Esophagus muscularis mucosa (tissue), 4 donors: ENCODE measurements around the gene PASK. TPM values are rescaled to one million over a fixed set of nuclear protein-coding genes. Genes with fewer than 3 reads are reported as not detected.

Experiments
- DNase-seq: peaks from one replicate; pipeline ENCODE4 v3.0.0-alpha.2; 2017; ENCODE audit errors: extremely low spot score
- H3K27ac ChIP-seq, 4 donors: fragments of 200-600 bp; sonication (generic); replicated peaks in 1 of 4; 1 replicate in 3 of 4; 2 replicates in 1 of 4; pipeline ENCODE4 v1.5.1; 2016 to 2019; ENCODE audit warnings: mild to moderate bottlenecking in 1 of 4
- H3K27me3 ChIP-seq, 4 donors: fragments of 200-600 bp; sonication (generic); one replicate each; pipeline versions ENCODE4 v1.5.1 to v1.6.0; 2016 to 2019
- H3K36me3 ChIP-seq, 4 donors: fragments of 200-600 bp; sonication (generic); one replicate each; pipeline ENCODE4 v1.5.1; 2016 to 2019
- H3K4me1 ChIP-seq, 4 donors: fragments of 200-600 bp; sonication (generic); one replicate each; pipeline ENCODE4 v1.5.1; 2016 to 2019
- H3K4me3 ChIP-seq, 4 donors: fragments of 200-600 bp; sonication (generic); 1 replicate in 2 of 4; 2 replicates in 2 of 4; pipeline ENCODE4 v1.5.1; 2016 to 2019; ENCODE audit warnings: mild to moderate bottlenecking in 4 of 4, moderate library complexity in 1 of 4
- H3K9me3 ChIP-seq, 4 donors: fragments of 200-600 bp; sonication (generic); 1 replicate in 3 of 4; 2 replicates in 1 of 4; pipeline ENCODE4 v1.5.1; 2016 to 2019
- EP300 ChIP-seq: sonication (generic); formaldehyde crosslinking; IDR thresholded peaks from one replicate; pipeline ENCODE4 v1.6.1; 2017; ENCODE audit warnings: antibody characterized with exemption
- POLR2A ChIP-seq: fragments of 450-650 bp; IDR thresholded peaks from one replicate; pipeline ENCODE4 v1.6.1; 2017; ENCODE audit warnings: antibody characterized with exemption, moderate library complexity, mild to moderate bottlenecking, low read depth
- POLR2AphosphoS5 ChIP-seq, 2 donors: sonication (generic); formaldehyde crosslinking; IDR thresholded peaks; one replicate each; pipeline ENCODE4 v1.6.1; 2017; ENCODE audit warnings: antibody characterized with exemption in 2 of 2
- WGBS: methylation state at CpG from one replicate; pipeline ENCODE4 v1.1.5; 2018; 5-methylcytosine and 5-hydroxymethylcytosine counted together
- intact Hi-C: fragments of 100-400 bp; cut with DNase I; formaldehyde crosslinking; loops from one replicate; pipeline ENCODE4 v1.15.1; 2023
- total RNA-seq, 4 donors: library from RNA; depleted of rRNA; stranded (reverse); fragments of >200 nt; gene quantifications; one replicate each; pipeline versions ENCODE4 v1.1.0 to v1.2.1, GENCODE V29; 2016
- TF ChIP-seq, protein P1 (sequence below), 3 experiments: fragments of 200-600 bp in 2 of 3; fragments of 450-650 bp in 1 of 3; sonication (generic) in 2 of 3; IDR thresholded peaks; one replicate each; pipeline ENCODE4 v1.5.1; 2017 to 2019; ENCODE audit warnings: antibody characterized with exemption in 3 of 3, mild to moderate bottlenecking in 2 of 3, moderate library complexity in 1 of 3

PASK gene
- total RNA-seq, 4 donors from 2014 or later, result 1.5 to 3.3 (median 2.2) TPM

DNA sequence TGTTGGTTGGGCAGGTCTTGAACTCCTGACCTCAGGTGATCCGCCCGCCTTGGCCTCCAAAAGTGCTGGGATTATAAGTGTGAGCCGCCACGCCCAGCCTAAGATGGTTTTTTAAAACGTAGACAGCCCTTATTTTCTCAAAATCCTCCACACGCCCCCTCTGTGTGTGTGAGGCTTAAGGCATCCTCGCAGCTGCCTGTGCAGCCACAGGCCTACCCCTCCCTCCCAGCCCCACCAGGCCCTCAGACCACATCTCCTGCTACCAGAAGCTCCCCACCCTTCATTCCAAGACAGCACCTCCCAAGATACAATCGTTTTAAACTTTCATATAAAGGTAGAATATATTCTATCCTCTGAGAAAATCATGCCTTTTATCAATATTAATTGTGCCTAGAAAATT, 44.0 kb upstream of the PASK start:
- no peak for DNase-seq
- 84% methylated on average over 8 of the region's 8 CpGs for WGBS
- intact Hi-C loops, result no loop called here
- Histone ChIP-seq H3K27ac (no peak overlapping the region), H3K36me3 (no peaks in the 10 kb centered on the region), H3K4me1 (no peaks in the 10 kb centered on the region), H3K9me3 (no peaks in the 10 kb centered on the region), H3K4me3 (no peak overlapping the region), H3K27me3 (peaks cover 0 to 7% (median 0%) of the 10 kb centered on the region in 4 donors)
- TF ChIP-seq, protein P1, sequence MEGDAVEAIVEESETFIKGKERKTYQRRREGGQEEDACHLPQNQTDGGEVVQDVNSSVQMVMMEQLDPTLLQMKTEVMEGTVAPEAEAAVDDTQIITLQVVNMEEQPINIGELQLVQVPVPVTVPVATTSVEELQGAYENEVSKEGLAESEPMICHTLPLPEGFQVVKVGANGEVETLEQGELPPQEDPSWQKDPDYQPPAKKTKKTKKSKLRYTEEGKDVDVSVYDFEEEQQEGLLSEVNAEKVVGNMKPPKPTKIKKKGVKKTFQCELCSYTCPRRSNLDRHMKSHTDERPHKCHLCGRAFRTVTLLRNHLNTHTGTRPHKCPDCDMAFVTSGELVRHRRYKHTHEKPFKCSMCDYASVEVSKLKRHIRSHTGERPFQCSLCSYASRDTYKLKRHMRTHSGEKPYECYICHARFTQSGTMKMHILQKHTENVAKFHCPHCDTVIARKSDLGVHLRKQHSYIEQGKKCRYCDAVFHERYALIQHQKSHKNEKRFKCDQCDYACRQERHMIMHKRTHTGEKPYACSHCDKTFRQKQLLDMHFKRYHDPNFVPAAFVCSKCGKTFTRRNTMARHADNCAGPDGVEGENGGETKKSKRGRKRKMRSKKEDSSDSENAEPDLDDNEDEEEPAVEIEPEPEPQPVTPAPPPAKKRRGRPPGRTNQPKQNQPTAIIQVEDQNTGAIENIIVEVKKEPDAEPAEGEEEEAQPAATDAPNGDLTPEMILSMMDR (IDR thresholded peaks at IDR 0.05), result no peak
- no peak for TF ChIP-seq EP300
- no peak for TF ChIP-seq POLR2AphosphoS5 (IDR thresholded peaks at IDR 0.05)
- TF ChIP-seq POLR2A, result no peak

DNA sequence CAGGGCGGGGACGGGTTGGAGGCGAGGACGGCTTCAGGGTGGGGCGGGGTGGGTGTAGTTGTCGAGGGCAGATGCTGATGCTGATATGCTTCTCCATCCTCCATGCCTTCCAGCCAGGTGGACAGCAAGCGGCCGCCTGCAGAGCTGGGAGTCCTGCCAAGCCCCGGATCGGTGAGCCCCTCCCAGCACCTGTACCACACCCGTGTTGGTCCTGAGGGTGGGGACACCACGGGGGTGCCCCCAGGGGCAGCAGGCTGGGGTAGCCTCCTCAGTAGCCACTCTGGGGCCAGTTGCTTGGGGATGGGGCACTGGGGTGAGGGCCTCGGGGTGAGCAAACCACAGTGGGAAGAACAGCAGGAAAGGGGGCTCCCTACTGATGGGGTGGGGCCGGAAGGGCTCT, 41.8 kb upstream of the PASK start:
- no peak overlapping the region for H3K27ac ChIP-seq
- DNase-seq, result no peak
- peaks cover 0 to 19% (median 0%) of the 10 kb centered on the region in 4 donors for H3K27me3 ChIP-seq
- H3K4me1 ChIP-seq, result no peaks in the 10 kb centered on the region
- H3K4me3 ChIP-seq, result no peak overlapping the region
- TF ChIP-seq EP300 (no peak), POLR2A (no peak), POLR2AphosphoS5 (IDR thresholded peaks at IDR 0.05) (no peak)
- TF ChIP-seq, protein P1 (IDR thresholded peaks at IDR 0.05), result no peak
- 80% methylated on average over 13 of the region's 14 CpGs for WGBS
- intact Hi-C loops, result no loop called here
- H3K9me3 ChIP-seq, result no peaks in the 10 kb centered on the region
- no peaks in the 10 kb centered on the region for H3K36me3 ChIP-seq

DNA sequence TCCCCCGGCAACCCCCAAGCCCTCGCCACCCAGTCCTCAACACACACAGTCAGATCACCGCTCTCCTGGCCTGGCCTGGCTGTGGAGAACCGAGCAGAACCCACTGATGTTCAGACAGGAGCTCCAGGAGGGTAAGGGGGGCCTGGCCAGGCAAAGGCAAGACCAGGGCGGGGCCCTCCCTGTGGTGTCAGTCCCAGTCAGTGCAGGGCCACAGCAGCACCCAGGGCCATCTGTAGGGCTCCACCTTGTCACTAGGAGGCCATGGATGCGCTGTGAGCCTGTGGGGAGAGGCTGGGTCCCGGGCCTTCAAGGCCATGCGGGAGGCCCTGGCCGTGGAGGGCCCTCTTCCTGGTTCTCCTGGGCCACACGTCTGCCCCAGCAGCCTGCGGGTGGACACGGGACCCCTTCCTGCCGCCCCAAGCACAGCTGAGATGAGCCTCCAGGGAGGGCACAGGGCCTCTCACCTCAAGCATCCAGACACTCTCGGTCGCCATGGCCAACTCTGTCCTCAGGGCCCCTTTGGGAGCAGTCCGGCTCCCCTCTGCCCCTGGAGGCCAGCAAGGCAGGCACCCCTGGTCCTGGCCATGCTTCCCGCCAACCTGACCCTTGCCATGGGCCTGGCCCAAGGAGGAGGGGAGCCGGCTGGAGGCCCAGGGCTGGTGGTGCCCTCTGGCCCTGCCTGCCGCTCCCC, 41.2 kb upstream of the PASK start:
- Histone ChIP-seq H3K4me3 (no peak overlapping the region), H3K27me3 (peaks cover 0 to 19% (median 0%) of the 10 kb centered on the region in 4 donors), H3K36me3 (no peaks in the 10 kb centered on the region), H3K27ac (no peak overlapping the region), H3K9me3 (no peaks in the 10 kb centered on the region), H3K4me1 (no peaks in the 10 kb centered on the region)
- WGBS, result 100% methylated on average over 1 of the region's 19 CpGs
- intact Hi-C loops, result no loop called here
- TF ChIP-seq POLR2A, result no peak
- TF ChIP-seq POLR2AphosphoS5 (IDR thresholded peaks at IDR 0.05), result no peak
- no peak for TF ChIP-seq EP300
- TF ChIP-seq, protein P1 (IDR thresholded peaks at IDR 0.05), result no peak
- no peak for DNase-seq

DNA sequence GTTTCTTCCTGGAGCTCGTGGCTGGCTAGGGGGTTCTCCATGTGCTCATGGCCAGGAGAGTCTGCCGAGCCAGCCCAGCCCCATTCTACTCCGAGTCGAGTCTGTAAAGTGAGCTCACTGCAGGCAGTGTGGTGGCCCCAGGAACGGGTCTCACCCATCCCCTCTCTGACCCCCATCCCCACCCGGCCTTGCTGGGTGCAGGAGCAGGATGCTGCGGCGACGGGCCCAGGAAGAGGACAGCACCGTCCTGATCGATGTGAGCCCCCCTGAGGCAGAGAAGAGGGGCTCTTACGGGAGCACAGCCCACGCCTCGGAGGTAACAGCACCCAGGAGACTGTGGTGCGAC, 40.6 kb upstream of the PASK start:
- WGBS, result 90% methylated on average over 4 of the region's 15 CpGs
- no peak for DNase-seq
- no peak for TF ChIP-seq EP300
- no peak for TF ChIP-seq POLR2A
- TF ChIP-seq POLR2AphosphoS5 (IDR thresholded peaks at IDR 0.05), result no peak
- TF ChIP-seq, protein P1 (IDR thresholded peaks at IDR 0.05), result no peak
- no peaks in the 10 kb centered on the region for H3K36me3 ChIP-seq
- intact Hi-C loops, result no loop called here
- no peaks in the 10 kb centered on the region for H3K4me1 ChIP-seq
- peaks cover 0 to 19% (median 0%) of the 10 kb centered on the region in 4 donors for H3K27me3 ChIP-seq
- no peak overlapping the region for H3K4me3 ChIP-seq
- no peaks in the 10 kb centered on the region for H3K9me3 ChIP-seq
- H3K27ac ChIP-seq, result no peak overlapping the region
